Upper lobe of right lung (tissue), 1 donor: ENCODE measurements around the gene CALU. TPM values are rescaled to one million over a fixed set of nuclear protein-coding genes. Genes with fewer than 3 reads are reported as not detected.

Experiments
- ATAC-seq: fragments of 200-7000 bp; cut with Tn5 transposase; one replicate; pipeline ENCODE4 v1.9.1; 2020; ENCODE audit warnings: mild to moderate bottlenecking, moderate library complexity
- DNase-seq: peaks from one replicate; pipeline ENCODE4 v3.0.0-alpha.2; 2020
- H3K27ac ChIP-seq: fragments of 200-600 bp; one replicate; pipeline ENCODE4 v1.8.0; 2022
- H3K27me3 ChIP-seq: fragments of 200-600 bp; one replicate; pipeline ENCODE4 v1.8.0; 2022; ENCODE audit warnings: mild to moderate bottlenecking
- H3K36me3 ChIP-seq: fragments of 200-600 bp; one replicate; pipeline ENCODE4 v1.8.0; 2022
- H3K4me1 ChIP-seq: fragments of 200-600 bp; one replicate; pipeline ENCODE4 v1.8.0; 2022
- H3K4me3 ChIP-seq: fragments of 200-600 bp; one replicate; pipeline ENCODE4 v1.8.0; 2022; ENCODE audit warnings: mild to moderate bottlenecking
- H3K9me3 ChIP-seq: fragments of 200-600 bp; one replicate; pipeline ENCODE4 v1.8.0; 2022
- CTCF ChIP-seq: fragments of 200-600 bp; IDR thresholded peaks from one replicate; pipeline ENCODE4 v1.8.0; 2022; ENCODE audit warnings: antibody characterized with exemption
- intact Hi-C: fragments of 100-400 bp; cut with DNase I; formaldehyde crosslinking; loops from one replicate; pipeline ENCODE4 v1.11.0; 2022
- total RNA-seq: library from RNA; stranded (reverse); fragmentation: NEBNext Ultra II Directional; extraction: Animal tissue kit (Norgen Biotek cat#: 25700); gene quantifications from one replicate; pipeline ENCODE4 v1.2.1, GENCODE V29; 2021
- donor health status: DM: no; HTN: yes; CAD: no; lungs with severe emphysema.

Gene CALU
- total RNA-seq, 1 donor from 2014 or later: 100 TPM

GRCh38 chr7:128774029-128774689, 35.0 kb downstream of the CALU start:
- no peak for TF ChIP-seq CTCF
- H3K4me3 ChIP-seq: no peak overlapping the region
- ATAC-seq (no peak), DNase-seq (no peak)
- intact Hi-C loops: no loop called here
- no peaks in the 10 kb centered on the region for H3K4me1 ChIP-seq
- H3K36me3 ChIP-seq: peaks cover 44% of the 10 kb centered on the region
- no peaks in the 10 kb centered on the region for H3K9me3 ChIP-seq
- no peaks in the 10 kb centered on the region for H3K27me3 ChIP-seq
- H3K27ac ChIP-seq: no peak overlapping the region

- H3K9me3 ChIP-seq: no peaks in the 10 kb centered on the region
- intact Hi-C loops: no loop called here
- TF ChIP-seq CTCF: no peak
- H3K4me3 ChIP-seq: no peak overlapping the region
- no peaks in the 10 kb centered on the region for H3K27me3 ChIP-seq
- no peak for DNase-seq
- no peak overlapping the region for H3K27ac ChIP-seq
- H3K36me3 ChIP-seq: peaks cover 36% of the 10 kb centered on the region
- no peaks in the 10 kb centered on the region for H3K4me1 ChIP-seq
- no peak for ATAC-seq
Measured at GRCh38 chr7:128774921-128775320, 35.8 kb downstream of the CALU start.

- TF ChIP-seq CTCF: no peak
- DNase-seq (no peak), ATAC-seq (no peak)
- no peak within 1 kb of the TSS for H3K27ac ChIP-seq
- no peaks in the 10 kb centered on the region for H3K27me3 ChIP-seq
- H3K9me3 ChIP-seq: no peaks in the 10 kb centered on the region
- peaks cover 28% of the 10 kb centered on the region for H3K36me3 ChIP-seq
- intact Hi-C loops: no loop called here
- H3K4me3 ChIP-seq: no peak within 1 kb of the TSS
- no peaks in the 10 kb centered on the region for H3K4me1 ChIP-seq
Measured at GRCh38 chr7:128775744-128776474, 36.8 kb downstream of the CALU start, which contains the start of gene OPN1SW. Gene OPN1SW, minus strand, starts transcription at chr7:128775794. Its CDS starts 13 bp downstream, at chr7:128775781.

GRCh38 chr7:128777156-128778123, 38.3 kb downstream of the CALU start:
- Histone ChIP-seq H3K9me3 (no peaks in the 10 kb centered on the region), H3K4me3 (no peak overlapping the region), H3K27me3 (no peaks in the 10 kb centered on the region), H3K27ac (no peak overlapping the region), H3K4me1 (no peaks in the 10 kb centered on the region), H3K36me3 (peaks cover 14% of the 10 kb centered on the region)
- DNase-seq (no peak), ATAC-seq (no peak)
- TF ChIP-seq CTCF: no peak
- intact Hi-C loops: no loop called here

- DNase-seq (no peak), ATAC-seq (no peak)
- Histone ChIP-seq H3K27ac (no peak overlapping the region), H3K27me3 (no peaks in the 10 kb centered on the region), H3K4me3 (no peak overlapping the region), H3K36me3 (no peaks in the 10 kb centered on the region), H3K9me3 (no peaks in the 10 kb centered on the region), H3K4me1 (no peaks in the 10 kb centered on the region)
- no peak for TF ChIP-seq CTCF
- intact Hi-C loops: no loop called here
Measured at GRCh38 chr7:128778946-128779345, 39.8 kb downstream of the CALU start.
